Peyer's patch (tissue), 4 donors: ENCODE data around the gene ZBTB11.

ENCODE experiments used
- POLR2A ChIP-seq, 2 donors: fragments of 450-650 bp; IDR thresholded peaks; one replicate each; pipeline ENCODE4 v1.5.1; 2017; ENCODE audit warnings: antibody characterized with exemption in 2 of 2, mild to moderate bottlenecking in 2 of 2, moderate library complexity in 2 of 2
- TF ChIP-seq, protein P1 (sequence below), 6 experiments: fragments of 450-650 bp in 4 of 6; fragments of 200-600 bp in 2 of 6; sonication (generic) in 1 of 6; IDR thresholded peaks; one replicate each; pipeline ENCODE4 v1.5.1; 2017 to 2019; ENCODE audit warnings: antibody characterized with exemption in 6 of 6, mild to moderate bottlenecking in 3 of 6, moderate library complexity in 1 of 6

DNA sequence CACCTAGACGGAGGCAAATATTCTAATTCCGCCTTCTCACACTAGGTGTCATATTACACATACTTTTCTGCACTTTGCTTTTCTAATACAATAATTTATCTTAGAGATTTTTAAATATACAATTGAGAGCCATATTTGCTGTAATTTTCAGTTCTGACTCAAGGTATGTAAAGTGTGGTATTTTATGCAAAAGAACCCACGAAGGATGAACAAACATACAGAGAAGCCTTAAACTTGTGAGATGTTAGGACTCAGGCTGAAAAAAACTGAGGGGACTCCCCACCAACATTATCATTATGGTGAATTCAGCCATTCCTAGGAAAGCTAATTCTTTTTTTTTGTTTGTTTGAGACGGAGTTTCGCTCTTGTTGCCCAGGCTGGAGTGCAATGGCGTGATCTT lies 9.6 kb downstream of the ZBTB11 start:
- TF ChIP-seq POLR2A (IDR thresholded peaks at IDR 0.05) = no peak
- TF ChIP-seq, protein P1, sequence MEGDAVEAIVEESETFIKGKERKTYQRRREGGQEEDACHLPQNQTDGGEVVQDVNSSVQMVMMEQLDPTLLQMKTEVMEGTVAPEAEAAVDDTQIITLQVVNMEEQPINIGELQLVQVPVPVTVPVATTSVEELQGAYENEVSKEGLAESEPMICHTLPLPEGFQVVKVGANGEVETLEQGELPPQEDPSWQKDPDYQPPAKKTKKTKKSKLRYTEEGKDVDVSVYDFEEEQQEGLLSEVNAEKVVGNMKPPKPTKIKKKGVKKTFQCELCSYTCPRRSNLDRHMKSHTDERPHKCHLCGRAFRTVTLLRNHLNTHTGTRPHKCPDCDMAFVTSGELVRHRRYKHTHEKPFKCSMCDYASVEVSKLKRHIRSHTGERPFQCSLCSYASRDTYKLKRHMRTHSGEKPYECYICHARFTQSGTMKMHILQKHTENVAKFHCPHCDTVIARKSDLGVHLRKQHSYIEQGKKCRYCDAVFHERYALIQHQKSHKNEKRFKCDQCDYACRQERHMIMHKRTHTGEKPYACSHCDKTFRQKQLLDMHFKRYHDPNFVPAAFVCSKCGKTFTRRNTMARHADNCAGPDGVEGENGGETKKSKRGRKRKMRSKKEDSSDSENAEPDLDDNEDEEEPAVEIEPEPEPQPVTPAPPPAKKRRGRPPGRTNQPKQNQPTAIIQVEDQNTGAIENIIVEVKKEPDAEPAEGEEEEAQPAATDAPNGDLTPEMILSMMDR (IDR thresholded peaks at IDR 0.05) = no peak
